ENCODE results near the gene PNPT1. TPM values are rescaled to one million over a fixed set of nuclear protein-coding genes. Genes with fewer than 3 reads are reported as not detected.
"Not testable (repeated sequence)": the region's sequence is repeated elsewhere in the genome, so short reads cannot be mapped to it uniquely, and the experiment has no call there.

Gene PNPT1
- polyA plus RNA-seq, 2 of the 4 experiments (the other 2 are of a cell fraction), result 49.6 to 65.9 TPM

DNA sequence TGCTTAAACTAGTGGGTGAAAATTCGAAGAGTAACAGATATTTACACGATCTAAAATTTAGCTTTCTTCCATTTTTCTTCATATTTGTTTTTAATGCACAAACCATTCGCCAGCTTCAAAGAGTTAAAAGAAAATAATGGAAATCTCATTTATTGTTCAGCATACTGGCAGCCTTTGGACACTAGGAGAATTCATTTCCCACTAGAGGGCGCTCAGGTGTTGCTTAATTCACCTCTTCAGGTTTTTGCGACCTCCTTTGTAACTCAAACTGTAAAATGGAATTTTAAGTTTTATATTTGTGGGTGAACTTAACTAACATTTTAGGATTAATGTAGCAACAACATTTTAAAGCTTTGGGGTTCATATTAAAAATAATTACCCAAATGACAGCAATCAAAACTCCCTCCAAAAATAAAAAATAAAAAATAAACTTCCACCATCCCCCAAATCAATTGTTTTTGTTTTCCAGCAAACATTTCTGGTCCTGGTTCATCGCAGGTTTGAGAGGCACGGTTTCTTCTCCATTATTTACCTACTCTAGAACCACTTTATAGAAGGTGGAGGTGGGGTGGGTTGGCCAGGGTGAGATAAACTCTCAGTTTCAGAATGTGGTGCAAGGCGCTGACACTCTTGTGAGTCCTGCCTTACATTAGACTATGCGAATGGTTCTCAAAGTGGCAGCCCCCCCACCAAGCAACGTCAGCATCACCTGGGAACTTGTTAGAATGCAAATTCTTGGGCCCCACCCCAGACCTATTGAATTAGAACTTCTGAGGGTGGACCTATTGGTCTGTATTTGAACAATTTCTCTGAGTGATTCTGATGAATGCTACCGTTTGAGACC is 24.7 kb upstream of the PNPT1 start (continued):
- TF ChIP-seq SMC3 (IDR thresholded peaks at IDR 0.05), result peak; percentile 98
- no peak for TF ChIP-seq MYC (IDR thresholded peaks at IDR 0.05; ENCODE audit: borderline replicate concordance, low read length)
- TF ChIP-seq, protein P1, sequence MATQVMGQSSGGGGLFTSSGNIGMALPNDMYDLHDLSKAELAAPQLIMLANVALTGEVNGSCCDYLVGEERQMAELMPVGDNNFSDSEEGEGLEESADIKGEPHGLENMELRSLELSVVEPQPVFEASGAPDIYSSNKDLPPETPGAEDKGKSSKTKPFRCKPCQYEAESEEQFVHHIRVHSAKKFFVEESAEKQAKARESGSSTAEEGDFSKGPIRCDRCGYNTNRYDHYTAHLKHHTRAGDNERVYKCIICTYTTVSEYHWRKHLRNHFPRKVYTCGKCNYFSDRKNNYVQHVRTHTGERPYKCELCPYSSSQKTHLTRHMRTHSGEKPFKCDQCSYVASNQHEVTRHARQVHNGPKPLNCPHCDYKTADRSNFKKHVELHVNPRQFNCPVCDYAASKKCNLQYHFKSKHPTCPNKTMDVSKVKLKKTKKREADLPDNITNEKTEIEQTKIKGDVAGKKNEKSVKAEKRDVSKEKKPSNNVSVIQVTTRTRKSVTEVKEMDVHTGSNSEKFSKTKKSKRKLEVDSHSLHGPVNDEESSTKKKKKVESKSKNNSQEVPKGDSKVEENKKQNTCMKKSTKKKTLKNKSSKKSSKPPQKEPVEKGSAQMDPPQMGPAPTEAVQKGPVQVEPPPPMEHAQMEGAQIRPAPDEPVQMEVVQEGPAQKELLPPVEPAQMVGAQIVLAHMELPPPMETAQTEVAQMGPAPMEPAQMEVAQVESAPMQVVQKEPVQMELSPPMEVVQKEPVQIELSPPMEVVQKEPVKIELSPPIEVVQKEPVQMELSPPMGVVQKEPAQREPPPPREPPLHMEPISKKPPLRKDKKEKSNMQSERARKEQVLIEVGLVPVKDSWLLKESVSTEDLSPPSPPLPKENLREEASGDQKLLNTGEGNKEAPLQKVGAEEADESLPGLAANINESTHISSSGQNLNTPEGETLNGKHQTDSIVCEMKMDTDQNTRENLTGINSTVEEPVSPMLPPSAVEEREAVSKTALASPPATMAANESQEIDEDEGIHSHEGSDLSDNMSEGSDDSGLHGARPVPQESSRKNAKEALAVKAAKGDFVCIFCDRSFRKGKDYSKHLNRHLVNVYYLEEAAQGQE (IDR thresholded peaks at IDR 0.05), result no peak
- peak; percentile 98 for TF ChIP-seq RAD21 (conservative IDR thresholded peaks at IDR 0.05 in 1 of 2, IDR thresholded peaks at IDR 0.05 in 1 of 2)
- TF ChIP-seq RFX5 (IDR thresholded peaks at IDR 0.05), result no peak
- TF ChIP-seq KDM5A (IDR thresholded peaks at IDR 0.05), result no peak
- 0 out of 4 replicates have a peak, but pooled peaks of 1 of the 2 experiments have one; percentile 13 for TF ChIP-seq CEBPB (IDR thresholded peaks at IDR 0.05)
- TF ChIP-seq NR3C1 (IDR thresholded peaks at IDR 0.05), result no peak
- TF ChIP-seq CBX2 (IDR thresholded peaks at IDR 0.05; ENCODE audit: borderline replicate concordance, low read depth), result no peak
- TF ChIP-seq EP300 (IDR thresholded peaks at IDR 0.05), result no peak
- no peak for TF ChIP-seq CHD4 (IDR thresholded peaks at IDR 0.05; ENCODE audit: borderline replicate concordance)
- TF ChIP-seq, protein P2, sequence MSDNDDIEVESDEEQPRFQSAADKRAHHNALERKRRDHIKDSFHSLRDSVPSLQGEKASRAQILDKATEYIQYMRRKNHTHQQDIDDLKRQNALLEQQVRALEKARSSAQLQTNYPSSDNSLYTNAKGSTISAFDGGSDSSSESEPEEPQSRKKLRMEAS (IDR thresholded peaks at IDR 0.05), result no peak
- no peak for TF ChIP-seq GATA3 (IDR thresholded peaks at IDR 0.05; ENCODE audit: borderline replicate concordance)

DNA sequence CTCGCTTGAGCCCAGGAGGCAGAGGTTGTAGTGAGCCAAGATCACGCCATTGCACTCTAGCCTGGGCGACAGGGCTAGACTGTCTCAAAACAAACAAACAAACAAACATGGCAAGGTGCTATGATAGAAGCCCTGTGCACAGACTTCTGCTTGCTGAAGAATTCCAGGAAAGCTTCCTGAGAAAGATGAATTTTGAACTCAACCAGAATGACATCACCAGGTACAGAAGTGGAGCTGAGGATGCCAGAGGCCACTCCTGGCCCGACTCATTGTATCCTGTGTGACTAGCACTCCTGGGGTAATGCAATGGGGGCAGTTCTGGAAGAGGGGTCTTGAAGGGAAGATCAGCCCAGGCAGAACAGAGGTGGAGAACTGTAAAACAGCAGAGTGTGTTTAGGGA is 22.0 kb upstream of the PNPT1 start:
- Histone ChIP-seq H3K4me3 (no peak overlapping the region), H3K27ac (no peak overlapping the region), H3K9me3 (no peaks in the 10 kb centered on the region), H3K4me1 (0 out of 3 replicates have a peak, but pooled peaks cover 2% of the 10 kb centered on the region), H3K4me2 (no peak overlapping the region)
- TF ChIP-seq NR3C1 (IDR thresholded peaks at IDR 0.05), result no peak
- TF ChIP-seq MAZ (IDR thresholded peaks at IDR 0.05; ENCODE audit: borderline replicate concordance, low read depth, low read length), result no peak
- TF ChIP-seq EHMT2 (IDR thresholded peaks at IDR 0.05; ENCODE audit: low read depth), result no peak
- TF ChIP-seq EHF (CRISPR knock-in tag; IDR thresholded peaks at IDR 0.05), result no peak
- no peak for TF ChIP-seq ZFP36 (IDR thresholded peaks at IDR 0.05; ENCODE audit: borderline replicate concordance, partially characterized antibody)
- no peak for TF ChIP-seq MAFK (IDR thresholded peaks at IDR 0.05; ENCODE audit: partially characterized antibody)
- no peak for TF ChIP-seq RAD21 (conservative IDR thresholded peaks at IDR 0.05 in 1 of 2, IDR thresholded peaks at IDR 0.05 in 1 of 2)
- no peak for TF ChIP-seq FOXS1 (CRISPR knock-in tag; IDR thresholded peaks at IDR 0.05)
- TF ChIP-seq EP300 (IDR thresholded peaks at IDR 0.05), result no peak
- no peak for TF ChIP-seq MYC (IDR thresholded peaks at IDR 0.05; ENCODE audit: borderline replicate concordance, low read length)
- no peak for TF ChIP-seq CBX8 (IDR thresholded peaks at IDR 0.05)
- no peak for TF ChIP-seq CHD2 (IDR thresholded peaks at IDR 0.05; ENCODE audit: low read length, partially characterized antibody)
- no peak for TF ChIP-seq RFX5 (IDR thresholded peaks at IDR 0.05)
- TF ChIP-seq KDM1A (IDR thresholded peaks at IDR 0.05; ENCODE audit: low read depth), result no peak
- no peak for TF ChIP-seq RARB (CRISPR knock-in tag; IDR thresholded peaks at IDR 0.05)
- TF ChIP-seq POLR2A (IDR thresholded peaks at IDR 0.05; ENCODE audit: low read length), result no peak
- no peak for TF ChIP-seq NPAS2 (CRISPR knock-in tag; IDR thresholded peaks at IDR 0.05; ENCODE audit: borderline replicate concordance)
- TF ChIP-seq, protein P3, sequence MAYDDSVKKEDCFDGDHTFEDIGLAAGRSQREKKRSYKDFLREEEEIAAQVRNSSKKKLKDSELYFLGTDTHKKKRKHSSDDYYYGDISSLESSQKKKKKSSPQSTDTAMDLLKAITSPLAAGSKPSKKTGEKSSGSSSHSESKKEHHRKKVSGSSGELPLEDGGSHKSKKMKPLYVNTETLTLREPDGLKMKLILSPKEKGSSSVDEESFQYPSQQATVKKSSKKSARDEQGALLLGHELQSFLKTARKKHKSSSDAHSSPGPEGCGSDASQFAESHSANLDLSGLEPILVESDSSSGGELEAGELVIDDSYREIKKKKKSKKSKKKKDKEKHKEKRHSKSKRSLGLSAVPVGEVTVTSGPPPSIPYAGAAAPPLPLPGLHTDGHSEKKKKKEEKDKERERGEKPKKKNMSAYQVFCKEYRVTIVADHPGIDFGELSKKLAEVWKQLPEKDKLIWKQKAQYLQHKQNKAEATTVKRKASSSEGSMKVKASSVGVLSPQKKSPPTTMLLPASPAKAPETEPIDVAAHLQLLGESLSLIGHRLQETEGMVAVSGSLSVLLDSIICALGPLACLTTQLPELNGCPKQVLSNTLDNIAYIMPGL (CRISPR knock-in tag; IDR thresholded peaks at IDR 0.05; ENCODE audit: borderline replicate concordance), result no peak
- ATAC-seq (no peak), DNase-seq (ENCODE audit: low read depth in 1 of 2, low spot score in 1 of 2) (no peak), FAIRE-seq (no peak)
- 64% methylated on average over 4 of the region's 4 CpGs for WGBS (ENCODE audit: missing lambda C conversion rate)
- ChIA-PET POLR2A (interaction anchor here (0.8 kb wide), 1 partner anchor 299 kb away, joined by 4 read pairs; no protein-coding TSS in a partner anchor), CTCF (interaction anchor here (1.4 to 5.6 kb wide), 5 partner anchors 12 to 407 kb away, joined by 4 to 45 read pairs (median 5); no protein-coding TSS in a partner anchor)

DNA sequence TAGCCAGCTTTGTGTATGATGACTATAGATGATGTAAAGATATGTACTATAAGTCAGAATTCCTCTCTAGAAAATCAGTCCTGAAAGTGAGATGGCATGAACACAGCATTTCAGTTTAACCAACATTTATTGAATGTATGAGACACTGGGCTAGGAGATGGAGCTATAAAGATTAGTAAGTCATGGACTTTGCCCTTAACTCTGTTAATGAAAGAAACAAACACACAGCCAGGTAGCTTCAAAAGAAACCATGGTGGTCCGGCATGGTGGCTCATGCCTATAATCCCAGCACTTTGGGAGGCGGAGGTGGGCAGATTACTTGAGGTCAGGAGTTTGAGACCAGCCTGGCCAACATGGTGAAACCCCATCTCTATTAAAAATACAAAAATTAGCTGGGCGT is 21.5 kb upstream of the PNPT1 start:
- ChIA-PET CTCF (interaction anchor here (0.8 to 5.6 kb wide), 7 partner anchors 12 to 415 kb away, joined by 3 to 45 read pairs (median 4); no protein-coding TSS in a partner anchor), POLR2A (interaction anchor here (0.8 kb wide), 1 partner anchor 300 kb away, joined by 4 read pairs; no protein-coding TSS in a partner anchor)
- H3K27ac ChIP-seq; FAIRE-seq; ATAC-seq; H3K9me3 ChIP-seq; H3K4me1 ChIP-seq; H3K4me2 ChIP-seq; DNase-seq (ENCODE audit: low read depth in 1 of 2, low spot score in 1 of 2); H3K4me3 ChIP-seq: not testable (repeated sequence)
- 69% methylated on average over 3 of the region's 3 CpGs for WGBS (ENCODE audit: missing lambda C conversion rate)

All from A549 (cell line).